Left forelimb (tissue), 1 donor: ENCODE data around the gene RDH11.
A peak's percentile ranks its signal among the peaks of the same experiment; 100 is the strongest.
"Not testable (repeated sequence)": the region's sequence is repeated elsewhere in the genome, so short reads cannot be mapped to it uniquely, and the experiment has no call there.

ENCODE experiments used
- DNase-seq: peaks from one replicate; pipeline ENCODE4 v3.0.0-alpha.2; 2018; ENCODE audit warnings: low spot score

Gene RDH11

GRCh38 chr14:67703997-67704396 is 8.4 kb upstream of the RDH11 start:
- no peak for DNase-seq

- DNase-seq: not testable (repeated sequence)
Measured at GRCh38 chr14:67701492-67701891, 5.9 kb upstream of the RDH11 start, which contains the start of gene RDH12. Gene RDH12, plus strand, starts transcription at chr14:67701886. Its CDS starts 20,757 bp downstream, at chr14:67722643.

GRCh38 chr14:67698179-67698578 is 2.6 kb upstream of the RDH11 start:
- DNase-seq: no peak

GRCh38 chr14:67697006-67697405 is 1.4 kb upstream of the RDH11 start:
- no peak for DNase-seq

- peak; percentile 81 for DNase-seq
Measured at GRCh38 chr14:67694791-67695393, 672 bp downstream of the RDH11 start.

- no peak for DNase-seq
Measured at GRCh38 chr14:67690011-67690410, 5.6 kb downstream of the RDH11 start.

- DNase-seq: no peak
Measured at GRCh38 chr14:67683842-67684241, 11.7 kb downstream of the RDH11 start.

- DNase-seq: no peak
Measured at GRCh38 chr14:67680941-67681340, 14.6 kb downstream of the RDH11 start.

- no peak for DNase-seq
Measured at GRCh38 chr14:67680121-67680602, 15.4 kb downstream of the RDH11 start.

- no peak for DNase-seq
Measured at GRCh38 chr14:67679006-67679405, 16.6 kb downstream of the RDH11 start.

GRCh38 chr14:67675219-67675582 is 20.4 kb downstream of the RDH11 start:
- DNase-seq: no peak

GRCh38 chr14:67674480-67675218 is 20.9 kb downstream of the RDH11 start, which contains the start of gene VTI1B:
Gene VTI1B, minus strand, starts transcription at chr14:67674632. Its CDS starts 143 bp downstream, at chr14:67674489.
- peak; percentile 96 for DNase-seq

- no peak for DNase-seq
Measured at GRCh38 chr14:67674139-67674479, 21.5 kb downstream of the RDH11 start.

GRCh38 chr14:67673451-67673850 is 22.1 kb downstream of the RDH11 start:
- DNase-seq: no peak

- no peak for DNase-seq
Measured at GRCh38 chr14:67668559-67668958, 27.0 kb downstream of the RDH11 start.

- DNase-seq: no peak
Measured at GRCh38 chr14:67666750-67667449, 28.7 kb downstream of the RDH11 start.

- DNase-seq: no peak
Measured at GRCh38 chr14:67665868-67666267, 29.7 kb downstream of the RDH11 start.

GRCh38 chr14:67663633-67664032 is 31.9 kb downstream of the RDH11 start:
- no peak for DNase-seq

- DNase-seq: no peak
Measured at GRCh38 chr14:67653651-67654280, 41.8 kb downstream of the RDH11 start.

- DNase-seq: no peak
Measured at GRCh38 chr14:67652189-67652588, 43.4 kb downstream of the RDH11 start.

- DNase-seq: no peak
Measured at GRCh38 chr14:67650694-67651093, 44.9 kb downstream of the RDH11 start.

GRCh38 chr14:67650151-67650550 is 45.4 kb downstream of the RDH11 start:
- DNase-seq: no peak
